ENCODE results near the gene PAM16. TPM values are rescaled to one million over a fixed set of nuclear protein-coding genes. Genes with fewer than 3 reads are reported as not detected.
A peak's percentile ranks its signal among the peaks of the same experiment; 100 is the strongest.

Gene PAM16
- total RNA-seq, 2 experiments from 2014 or later, result 62.8 to 67.8 TPM

- POLR2A ChIA-PET, result no interaction called here
- Mint-ChIP-seq H3K27ac (no peak overlapping the region), H3K9me3 (ENCODE audit: low read depth) (no peaks in the 10 kb centered on the region), H3K36me3 (ENCODE audit: low read depth) (no peaks in the 10 kb centered on the region), H3K27me3 (no peaks in the 10 kb centered on the region), H3K4me1 (no peaks in the 10 kb centered on the region), H3K4me3 (peak overlapping the region; percentile 26)
- CTCF ChIA-PET, result interaction anchor here (0.6 to 2.7 kb wide), 14 partner anchors 11 to 345 kb away, joined by 3 to 14 read pairs (median 4); partner anchors contain the start of gene GLIS2
- ATAC-seq (peak; percentile 86), DNase-seq (peak; percentile 82)
- intact Hi-C loops (cut with DNase I, micrococcal nuclease), result loop anchor here (1.0 to 5.0 kb wide), 2 partner anchors 21 to 56 kb away; partner anchors contain the start of gene TFAP4 (in 1 of the 2)
These were observed 22.9 kb downstream of the PAM16 start for GRCh38 chr16:4328046-4328781.

GRCh38 chr16:4327386-4328045, 23.6 kb downstream of the PAM16 start:
- CTCF ChIA-PET, result interaction anchor here (0.6 to 2.7 kb wide), 12 partner anchors 11 to 221 kb away, joined by 3 to 14 read pairs (median 4); partner anchors contain the start of gene GLIS2
- H3K36me3 Mint-ChIP-seq (ENCODE audit: low read depth), result no peaks in the 10 kb centered on the region
- no peak overlapping the region for H3K27ac Mint-ChIP-seq
- no peaks in the 10 kb centered on the region for H3K27me3 Mint-ChIP-seq
- H3K4me3 Mint-ChIP-seq, result peak overlapping the region; percentile 26
- ATAC-seq (peak; percentile 19), DNase-seq (no peak)
- POLR2A ChIA-PET, result interaction anchor here (0.6 kb wide), 1 partner anchor 138 kb away, joined by 3 read pairs; no protein-coding TSS in a partner anchor
- H3K9me3 Mint-ChIP-seq (ENCODE audit: low read depth), result no peaks in the 10 kb centered on the region
- intact Hi-C loops (cut with DNase I, micrococcal nuclease), result loop anchor here (1.0 to 5.0 kb wide), 2 partner anchors 20 to 55 kb away; partner anchors contain the start of gene TFAP4 (in 1 of the 2)
- no peaks in the 10 kb centered on the region for H3K4me1 Mint-ChIP-seq

GRCh38 chr16:4325253-4325758, 25.8 kb downstream of the PAM16 start:
- no peak overlapping the region for H3K27ac Mint-ChIP-seq
- intact Hi-C loops (cut with DNase I, micrococcal nuclease), result loop anchor here in 1 of 2 experiments (5.0 kb wide), 1 partner anchor 53 kb away; the partner anchor contains the start of gene TFAP4
- DNase-seq (no peak), ATAC-seq (no peak)
- ChIA-PET CTCF (interaction anchor here (0.7 kb wide), 1 partner anchor 181 kb away, joined by 3 read pairs; no protein-coding TSS in a partner anchor), POLR2A (no interaction called here)
- no peaks in the 10 kb centered on the region for H3K36me3 Mint-ChIP-seq (ENCODE audit: low read depth)
- H3K4me1 Mint-ChIP-seq, result no peaks in the 10 kb centered on the region
- no peaks in the 10 kb centered on the region for H3K27me3 Mint-ChIP-seq
- no peaks in the 10 kb centered on the region for H3K9me3 Mint-ChIP-seq (ENCODE audit: low read depth)
- H3K4me3 Mint-ChIP-seq, result no peak overlapping the region

- ChIA-PET POLR2A (no interaction called here), CTCF (interaction anchor here (0.7 kb wide), 1 partner anchor 182 kb away, joined by 3 read pairs; no protein-coding TSS in a partner anchor)
- no peak overlapping the region for H3K4me3 Mint-ChIP-seq
- no peaks in the 10 kb centered on the region for H3K9me3 Mint-ChIP-seq (ENCODE audit: low read depth)
- no peak for ATAC-seq
- no peaks in the 10 kb centered on the region for H3K4me1 Mint-ChIP-seq
- intact Hi-C loops (cut with DNase I, micrococcal nuclease), result loop anchor here in 1 of 2 experiments (5.0 kb wide), 1 partner anchor 52 kb away; the partner anchor contains the start of gene TFAP4
- no peaks in the 10 kb centered on the region for H3K27me3 Mint-ChIP-seq
- no peaks in the 10 kb centered on the region for H3K36me3 Mint-ChIP-seq (ENCODE audit: low read depth)
- no peak for DNase-seq
- H3K27ac Mint-ChIP-seq, result no peak overlapping the region
These were observed 26.4 kb downstream of the PAM16 start for GRCh38 chr16:4324492-4325252.

GRCh38 chr16:4323845-4324488, 27.2 kb downstream of the PAM16 start:
- ChIA-PET POLR2A (no interaction called here), CTCF (no interaction called here)
- DNase-seq (no peak), ATAC-seq (no peak)
- intact Hi-C loops (cut with DNase I, micrococcal nuclease), result no loop called here
- Mint-ChIP-seq H3K4me3 (no peak overlapping the region), H3K36me3 (ENCODE audit: low read depth) (no peaks in the 10 kb centered on the region), H3K27me3 (no peaks in the 10 kb centered on the region), H3K9me3 (ENCODE audit: low read depth) (no peaks in the 10 kb centered on the region), H3K27ac (no peak overlapping the region), H3K4me1 (peaks cover 2% of the 10 kb centered on the region)

- CTCF ChIA-PET, result no interaction called here
- Mint-ChIP-seq H3K27me3 (no peaks in the 10 kb centered on the region), H3K36me3 (ENCODE audit: low read depth) (no peaks in the 10 kb centered on the region), H3K27ac (no peak overlapping the region), H3K4me1 (peaks cover 2% of the 10 kb centered on the region), H3K9me3 (ENCODE audit: low read depth) (no peaks in the 10 kb centered on the region), H3K4me3 (no peak overlapping the region)
- DNase-seq, result no peak
- intact Hi-C loops (cut with DNase I, micrococcal nuclease), result no loop called here
- POLR2A ChIA-PET, result no interaction called here
- no peak for ATAC-seq
These were observed 27.9 kb downstream of the PAM16 start for GRCh38 chr16:4323071-4323844.

- H3K9me3 Mint-ChIP-seq (ENCODE audit: low read depth), result no peaks in the 10 kb centered on the region
- peaks cover 2% of the 10 kb centered on the region for H3K4me1 Mint-ChIP-seq
- ATAC-seq (no peak), DNase-seq (no peak)
- ChIA-PET POLR2A (no interaction called here), CTCF (interaction anchor here (0.5 to 0.7 kb wide), 2 partner anchors 20 to 210 kb away, joined by 3 read pairs; no protein-coding TSS in a partner anchor)
- H3K27me3 Mint-ChIP-seq, result no peaks in the 10 kb centered on the region
- no peak overlapping the region for H3K27ac Mint-ChIP-seq
- no peaks in the 10 kb centered on the region for H3K36me3 Mint-ChIP-seq (ENCODE audit: low read depth)
- no peak overlapping the region for H3K4me3 Mint-ChIP-seq
- intact Hi-C loops (cut with DNase I, micrococcal nuclease), result no loop called here
These were observed 28.7 kb downstream of the PAM16 start for GRCh38 chr16:4322121-4323052.

GRCh38 chr16:4321286-4322120, 29.6 kb downstream of the PAM16 start:
- DNase-seq (no peak), ATAC-seq (no peak)
- Mint-ChIP-seq H3K9me3 (ENCODE audit: low read depth) (no peaks in the 10 kb centered on the region), H3K27me3 (no peaks in the 10 kb centered on the region), H3K4me3 (no peak overlapping the region), H3K27ac (no peak overlapping the region), H3K4me1 (peaks cover 2% of the 10 kb centered on the region), H3K36me3 (ENCODE audit: low read depth) (no peaks in the 10 kb centered on the region)
- ChIA-PET CTCF (interaction anchor here (0.5 to 1.3 kb wide), 4 partner anchors 12 to 725 kb away, joined by 3 to 4 read pairs (median 4); no protein-coding TSS in a partner anchor), POLR2A (no interaction called here)
- intact Hi-C loops (cut with DNase I, micrococcal nuclease), result no loop called here

GRCh38 chr16:4320571-4321137, 30.5 kb downstream of the PAM16 start:
- no peak for DNase-seq
- intact Hi-C loops (cut with DNase I, micrococcal nuclease), result no loop called here
- Mint-ChIP-seq H3K27ac (no peak overlapping the region), H3K4me3 (no peak overlapping the region), H3K9me3 (ENCODE audit: low read depth) (no peaks in the 10 kb centered on the region), H3K27me3 (no peaks in the 10 kb centered on the region), H3K36me3 (ENCODE audit: low read depth) (no peaks in the 10 kb centered on the region), H3K4me1 (peaks cover 2% of the 10 kb centered on the region)
- ChIA-PET POLR2A (no interaction called here), CTCF (interaction anchor here (0.7 to 1.3 kb wide), 2 partner anchors 11 to 726 kb away, joined by 4 read pairs; no protein-coding TSS in a partner anchor)
- no peak for ATAC-seq
